ENCODE data around the gene GAS2L3. TPM values are rescaled to one million over a fixed set of nuclear protein-coding genes. Genes with fewer than 3 reads are reported as not detected.

Gene GAS2L3
- total RNA-seq, 1 experiment from 2014 or later = 38.7 TPM

- POLR2A ChIA-PET = no interaction called here
- ATAC-seq (no peak), DNase-seq (ENCODE audit: low read depth, low spot score) (no peak)
- H3K27ac ChIP-seq (ENCODE audit: low read depth, low read length) = no peak overlapping the region
- no peak overlapping the region for H3K4me2 ChIP-seq (ENCODE audit: low read length)
- no peaks in the 10 kb centered on the region for H3K79me2 ChIP-seq (ENCODE audit: insufficient read depth, low read length)
- no peaks in the 10 kb centered on the region for H3K9me3 ChIP-seq (ENCODE audit: control insufficient read depth in 1 of 2, insufficient read depth in 1 of 2, low read depth in 1 of 2, low read length in 2 of 2)
- RAD21 ChIA-PET (ENCODE audit: low non-redundant PET in 1 of 2, low total read pairs in 2 of 2, uncharacterized antibody in 2 of 2, unreplicated experiment in 2 of 2) = no interaction called here
- intact Hi-C loops (cut with micrococcal nuclease) = no loop called here
- no peak overlapping the region for H3K9ac ChIP-seq (ENCODE audit: low read length)
- H3K4me1 ChIP-seq (ENCODE audit: control insufficient read depth in 1 of 2, insufficient read depth in 2 of 2, low read length in 2 of 2) = no peaks in the 10 kb centered on the region
- BruUV-seq (replicated peaks) = no TSS peak
- H3K9me2 ChIP-seq (ENCODE audit: insufficient read depth) = no peaks in the 10 kb centered on the region
- no peak for TF ChIP-seq ZBTB33 (IDR thresholded peaks at IDR 0.05; ENCODE audit: extremely low read depth, insufficient replicate concordance, low read length)
- TF ChIP-seq JUND (IDR thresholded peaks at IDR 0.05) = no peak
- TF ChIP-seq SRF (IDR thresholded peaks at IDR 0.05; ENCODE audit: low read depth) = no peak
- no peak for TF ChIP-seq POLR2A (IDR thresholded peaks at IDR 0.05; ENCODE audit: borderline replicate concordance, extremely low read depth, insufficient read depth, insufficient read length)
- no peak for TF ChIP-seq FOSL1 (IDR thresholded peaks at IDR 0.05; ENCODE audit: low read depth)
- no peak for TF ChIP-seq ZFX (IDR thresholded peaks at IDR 0.05)
- no peak for TF ChIP-seq POLR2AphosphoS5 (IDR thresholded peaks at IDR 0.05; ENCODE audit: low read depth, low read length)
- TF ChIP-seq EZH2phosphoT487 (IDR thresholded peaks at IDR 0.05; ENCODE audit: borderline replicate concordance) = no peak
- TF ChIP-seq SP1 (IDR thresholded peaks at IDR 0.05; ENCODE audit: low read depth) = no peak
- TF ChIP-seq ATF3 (IDR thresholded peaks at IDR 0.05) = no peak
- no peak for TF ChIP-seq ELF1 (IDR thresholded peaks at IDR 0.05; ENCODE audit: borderline replicate concordance, low read depth)
- no peak for TF ChIP-seq TCF7L2 (IDR thresholded peaks at IDR 0.05; ENCODE audit: borderline replicate concordance, extremely low read depth, insufficient read depth, insufficient read length)
- TF ChIP-seq SIN3A (IDR thresholded peaks at IDR 0.05; ENCODE audit: low read depth) = no peak
- no peak for TF ChIP-seq CTCF (IDR thresholded peaks at IDR 0.05 in 2 of 3, conservative IDR thresholded peaks at IDR 0.05 in 1 of 3; ENCODE audit: borderline replicate concordance in 1 of 3, insufficient read depth in 1 of 3, low read depth in 2 of 3, low read length in 2 of 3)
- TF ChIP-seq EZH2 (IDR thresholded peaks at IDR 0.05) = no peak
- peaks cover 0 to 4% of the 10 kb centered on the region in 2 experiments; a peak in 1 of 4 replicates for H3K36me3 ChIP-seq (ENCODE audit: control insufficient read depth in 1 of 2, insufficient read depth in 2 of 2, low read length in 2 of 2)
- H3K4me3 ChIP-seq (replicated peaks in 1 of 2; ENCODE audit: low read depth in 1 of 2, low read length in 2 of 2) = no peak overlapping the region
- H3K27me3 ChIP-seq (ENCODE audit: insufficient read depth, low read length) = no peaks in the 10 kb centered on the region
- CTCF ChIA-PET = no interaction called here
- H4K20me1 ChIP-seq (ENCODE audit: insufficient read depth) = no peaks in the 10 kb centered on the region; the same call in 1 of the 2 replicates
- H2AFZ ChIP-seq (ENCODE audit: low read depth, low read length, poor library complexity, severe bottlenecking) = no peak overlapping the region
Observed at GRCh38 chr12:100624571-100624970, 51.1 kb downstream of the GAS2L3 start.
